Transverse colon (tissue), 4 donors: ENCODE measurements around the gene FBXO42.

ENCODE experiments used
- EP300 ChIP-seq: sonication (generic); formaldehyde crosslinking; IDR thresholded peaks from one replicate; pipeline ENCODE4 v1.6.1; 2017; ENCODE audit warnings: antibody characterized with exemption, low read depth
- POLR2A ChIP-seq: fragments of 450-650 bp; IDR thresholded peaks from one replicate; pipeline ENCODE4 v1.6.1; 2016; ENCODE audit warnings: antibody characterized with exemption, mild to moderate bottlenecking, moderate library complexity
- POLR2AphosphoS5 ChIP-seq, 3 donors: sonication (generic); formaldehyde crosslinking; IDR thresholded peaks; one replicate each; pipeline ENCODE4 v1.6.1; 2016; ENCODE audit warnings: antibody characterized with exemption in 3 of 3
- TF ChIP-seq, protein P1 (sequence below), 5 experiments: fragments of 200-600 bp in 3 of 5; fragments of 450-650 bp in 2 of 5; sonication (generic) in 3 of 5; IDR thresholded peaks; 1 replicate in 2 of 5; 2 replicates in 3 of 5; pipeline ENCODE4 v1.5.1; 2016 to 2017; ENCODE audit warnings: antibody characterized with exemption in 5 of 5, inconsistent platforms in 3 of 5, mild to moderate bottlenecking in 2 of 5, moderate library complexity in 1 of 5

DNA sequence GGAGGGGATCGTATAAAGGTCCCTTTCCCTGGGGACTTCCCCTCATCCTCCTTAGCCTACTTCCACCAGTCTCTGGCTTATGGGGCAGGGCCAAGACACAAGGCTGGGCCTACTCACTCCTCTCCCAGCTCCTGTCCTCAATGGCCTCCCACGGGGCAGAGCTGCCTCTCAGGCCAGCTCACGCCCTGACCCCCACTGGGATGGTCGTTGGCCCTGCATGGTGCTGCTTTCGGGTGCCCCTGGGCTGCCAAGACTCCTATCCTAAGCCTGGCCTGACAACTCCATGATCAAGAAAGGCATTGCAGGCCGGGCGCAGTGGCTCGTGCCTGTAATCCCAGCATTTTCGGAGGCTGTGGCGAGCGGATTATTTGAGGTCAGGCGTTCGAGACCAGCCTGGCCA is 121.5 kb downstream of the FBXO42 start:
- TF ChIP-seq, protein P1, sequence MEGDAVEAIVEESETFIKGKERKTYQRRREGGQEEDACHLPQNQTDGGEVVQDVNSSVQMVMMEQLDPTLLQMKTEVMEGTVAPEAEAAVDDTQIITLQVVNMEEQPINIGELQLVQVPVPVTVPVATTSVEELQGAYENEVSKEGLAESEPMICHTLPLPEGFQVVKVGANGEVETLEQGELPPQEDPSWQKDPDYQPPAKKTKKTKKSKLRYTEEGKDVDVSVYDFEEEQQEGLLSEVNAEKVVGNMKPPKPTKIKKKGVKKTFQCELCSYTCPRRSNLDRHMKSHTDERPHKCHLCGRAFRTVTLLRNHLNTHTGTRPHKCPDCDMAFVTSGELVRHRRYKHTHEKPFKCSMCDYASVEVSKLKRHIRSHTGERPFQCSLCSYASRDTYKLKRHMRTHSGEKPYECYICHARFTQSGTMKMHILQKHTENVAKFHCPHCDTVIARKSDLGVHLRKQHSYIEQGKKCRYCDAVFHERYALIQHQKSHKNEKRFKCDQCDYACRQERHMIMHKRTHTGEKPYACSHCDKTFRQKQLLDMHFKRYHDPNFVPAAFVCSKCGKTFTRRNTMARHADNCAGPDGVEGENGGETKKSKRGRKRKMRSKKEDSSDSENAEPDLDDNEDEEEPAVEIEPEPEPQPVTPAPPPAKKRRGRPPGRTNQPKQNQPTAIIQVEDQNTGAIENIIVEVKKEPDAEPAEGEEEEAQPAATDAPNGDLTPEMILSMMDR (IDR thresholded peaks at IDR 0.05): no peak
- TF ChIP-seq POLR2AphosphoS5 (IDR thresholded peaks at IDR 0.05) (no peak), POLR2A (no peak), EP300 (no peak)
